Thymus (tissue), 11 donors: ENCODE measurements around the gene TOP3A. TPM values are rescaled to one million over a fixed set of nuclear protein-coding genes. Genes with fewer than 3 reads are reported as not detected.

ENCODE experiments used
- DNase-seq, 9 donors: peaks; one replicate each; pipeline ENCODE4 v3.0.0-alpha.2; 2013; ENCODE audit warnings: low spot score in 9 of 9, low read depth in 6 of 9, missing footprints in 1 of 9
- H3K27ac ChIP-seq, 2 donors: one replicate each; pipeline ENCODE4 v1.5.1; 2013; ENCODE audit warnings: control low read depth in 1 of 2, low read depth in 1 of 2, low read length in 1 of 2, mild to moderate bottlenecking in 1 of 2, moderate library complexity in 1 of 2
- H3K27me3 ChIP-seq, 2 donors: one replicate each; pipeline ENCODE4 v1.5.1; 2013; ENCODE audit warnings: low read length in 1 of 2; ENCODE audit not compliant: control insufficient read depth in 2 of 2, insufficient read depth in 1 of 2
- H3K36me3 ChIP-seq, 2 donors: one replicate each; pipeline ENCODE4 v1.5.1; 2013; ENCODE audit warnings: low read length in 1 of 2, mild to moderate bottlenecking in 1 of 2, moderate library complexity in 1 of 2; ENCODE audit not compliant: control insufficient read depth in 2 of 2, insufficient read depth in 2 of 2
- H3K4me1 ChIP-seq, 2 donors: one replicate each; pipeline ENCODE4 v1.5.1; 2013; ENCODE audit warnings: low read length in 2 of 2; ENCODE audit not compliant: control insufficient read depth in 2 of 2, insufficient read depth in 2 of 2
- H3K4me3 ChIP-seq, 2 donors: one replicate each; pipeline ENCODE4 v1.5.1; 2013; ENCODE audit warnings: low read length in 2 of 2, control low read depth in 1 of 2, mild to moderate bottlenecking in 1 of 2
- H3K9me3 ChIP-seq, 2 donors: one replicate each; pipeline ENCODE4 v1.5.1; 2013; ENCODE audit warnings: low read length in 1 of 2, mild to moderate bottlenecking in 1 of 2; ENCODE audit not compliant: control insufficient read depth in 2 of 2, insufficient read depth in 1 of 2
- WGBS: extraction: QIAGEN DNeasy Blood & Tissue Kit; methylation state at CpG from one replicate; pipeline ENCODE4 v1.1.7; 2013; 5-methylcytosine and 5-hydroxymethylcytosine counted together
- polyA plus RNA-seq: library from polyadenylated mRNA; stranded (reverse); fragments of 200-250 nt; gene quantifications from one replicate; pipeline ENCODE4 v1.2.3, GENCODE V29; 2013
- total RNA-seq: library from RNA; stranded (reverse); fragments of 120-200 nt; gene quantifications from one replicate; pipeline ENCODE4 v1.2.4, GENCODE V29; 2013
- donor health status: healthy.

Gene TOP3A
- total and polyA plus RNA-seq, 2 donors: 22.6 to 23.5 TPM

DNA sequence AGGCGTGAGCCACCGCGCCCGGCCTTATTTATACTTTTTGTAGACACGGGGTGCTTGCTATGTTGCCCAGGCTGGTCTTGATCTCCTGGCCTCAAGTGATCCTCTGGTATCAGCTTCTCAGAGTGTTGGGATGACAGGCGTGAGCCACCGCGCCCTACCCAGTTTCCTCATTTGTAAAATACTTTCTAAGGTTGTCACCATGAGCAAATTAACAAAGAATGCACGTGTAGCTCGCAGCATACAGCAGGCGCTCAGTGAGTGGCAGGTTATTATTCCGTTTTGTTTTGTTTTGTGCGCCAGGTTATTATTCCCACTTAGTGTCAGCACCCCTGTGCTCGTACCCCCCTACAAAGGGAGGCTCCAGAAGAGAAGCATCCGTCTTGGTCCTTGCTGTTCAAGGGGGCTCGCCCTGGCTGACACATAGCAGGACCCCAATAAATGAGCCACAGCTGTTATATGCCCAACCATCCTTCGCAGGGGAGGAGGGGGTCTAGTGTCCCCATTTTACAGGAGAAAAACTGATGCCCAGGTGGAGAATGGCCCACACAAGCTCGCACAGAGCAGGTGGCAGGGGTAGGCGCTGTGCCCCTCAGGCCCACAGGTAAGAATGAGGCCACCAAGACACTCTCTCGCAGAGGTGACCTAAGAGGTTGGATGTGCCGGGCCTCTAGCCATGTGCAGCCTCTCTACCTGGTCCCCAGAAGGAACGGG is 55.0 kb downstream of the TOP3A start:
- Histone ChIP-seq H3K27ac (peak overlapping the region; percentile 57 to 88), H3K4me1 (peaks cover 31 to 39% of the 10 kb centered on the region in 2 donors), H3K9me3 (peaks cover 0 to 4% of the 10 kb centered on the region in 2 donors), H3K36me3 (peaks cover 31 to 36% of the 10 kb centered on the region in 2 donors), H3K4me3 (peak overlapping the region; percentile 69 to 78), H3K27me3 (no peaks in the 10 kb centered on the region)
- DNase-seq: no peak
- WGBS: 84% methylated on average over 22 of the region's 22 CpGs

DNA sequence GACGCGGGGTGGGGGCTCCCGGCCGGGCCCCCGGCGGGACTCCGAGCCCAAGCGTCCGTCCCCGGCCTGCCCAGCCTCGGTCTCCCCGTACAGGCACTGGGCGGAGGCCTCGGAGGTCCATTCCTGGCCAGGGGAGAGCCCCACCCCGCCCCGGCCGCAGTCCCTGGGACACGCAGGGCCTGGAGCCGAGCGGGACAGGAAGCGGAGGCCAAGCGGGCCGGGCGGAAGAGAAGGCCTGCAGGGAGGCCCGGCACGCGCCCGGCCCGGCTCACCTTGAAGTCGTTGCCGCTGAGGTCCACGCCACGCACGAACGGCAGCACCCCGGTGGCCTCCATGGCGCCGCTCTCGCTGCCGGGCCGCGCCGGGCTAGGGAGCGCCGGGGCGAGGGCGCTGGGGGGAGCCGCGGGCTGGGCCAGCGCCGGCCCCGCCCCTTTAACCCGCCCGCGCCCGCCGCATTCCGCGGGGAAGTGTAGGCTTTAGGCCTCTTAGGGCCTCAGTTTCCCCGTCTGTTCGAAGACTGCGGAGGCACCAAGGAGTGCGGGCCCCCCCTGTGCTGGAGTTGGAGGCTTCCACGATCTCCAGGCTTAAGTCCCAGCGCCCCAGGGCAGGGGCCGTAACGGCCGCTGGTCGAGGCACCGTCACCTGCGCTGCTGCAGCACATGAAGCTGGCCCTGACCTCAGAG is 56.3 kb downstream of the TOP3A start, which contains the start of gene FLII:
FLII (minus strand) TSS at position 383 of the 683 bp plus-strand sequence; CDS start at position 335, 48 bp downstream.
- peak in 7 of 9 donors; percentile 29 to 72 (median 45) for DNase-seq
- Histone ChIP-seq H3K27me3 (no peaks in the 10 kb centered on the region), H3K9me3 (peaks cover 1 to 4% of the 10 kb centered on the region in 2 donors), H3K27ac (peak within 1 kb of the TSS; percentile 66 to 88), H3K4me3 (peak within 1 kb of the TSS; percentile 78 to 80), H3K4me1 (peaks cover 31 to 39% of the 10 kb centered on the region in 2 donors), H3K36me3 (peaks cover 32 to 36% of the 10 kb centered on the region in 2 donors)
- WGBS: 2% methylated on average over 71 of the region's 71 CpGs

DNA sequence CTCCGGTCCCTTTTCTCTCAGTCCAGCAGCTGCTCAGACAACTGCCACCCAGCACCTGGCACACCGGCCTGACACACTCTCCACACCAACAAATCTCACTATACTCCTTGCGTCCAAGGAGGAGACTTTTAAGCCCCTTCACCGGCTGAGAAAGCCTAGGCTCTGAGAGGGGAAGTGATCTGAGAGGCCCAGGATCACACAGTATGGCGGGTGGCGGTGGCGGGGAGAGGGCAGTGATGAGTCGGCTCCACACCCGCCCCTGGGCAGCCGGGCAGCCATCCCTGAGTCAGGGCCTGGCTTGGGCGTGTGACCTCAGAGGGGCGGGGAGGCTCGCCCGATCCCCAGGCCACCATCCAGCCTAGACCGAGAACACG is 56.8 kb downstream of the TOP3A start:
- H3K4me3 ChIP-seq: peak overlapping the region; percentile 78 to 80
- H3K4me1 ChIP-seq: peaks cover 31 to 39% of the 10 kb centered on the region in 2 donors
- peak in 1 of 9 donors; percentile 56 for DNase-seq
- H3K27ac ChIP-seq: peak overlapping the region; percentile 47 to 88
- H3K27me3 ChIP-seq: no peaks in the 10 kb centered on the region
- H3K36me3 ChIP-seq: peaks cover 34 to 36% of the 10 kb centered on the region in 2 donors
- under 1% methylated on average over 16 of the region's 16 CpGs for WGBS
- H3K9me3 ChIP-seq: peaks cover 3 to 4% of the 10 kb centered on the region in 2 donors

DNA sequence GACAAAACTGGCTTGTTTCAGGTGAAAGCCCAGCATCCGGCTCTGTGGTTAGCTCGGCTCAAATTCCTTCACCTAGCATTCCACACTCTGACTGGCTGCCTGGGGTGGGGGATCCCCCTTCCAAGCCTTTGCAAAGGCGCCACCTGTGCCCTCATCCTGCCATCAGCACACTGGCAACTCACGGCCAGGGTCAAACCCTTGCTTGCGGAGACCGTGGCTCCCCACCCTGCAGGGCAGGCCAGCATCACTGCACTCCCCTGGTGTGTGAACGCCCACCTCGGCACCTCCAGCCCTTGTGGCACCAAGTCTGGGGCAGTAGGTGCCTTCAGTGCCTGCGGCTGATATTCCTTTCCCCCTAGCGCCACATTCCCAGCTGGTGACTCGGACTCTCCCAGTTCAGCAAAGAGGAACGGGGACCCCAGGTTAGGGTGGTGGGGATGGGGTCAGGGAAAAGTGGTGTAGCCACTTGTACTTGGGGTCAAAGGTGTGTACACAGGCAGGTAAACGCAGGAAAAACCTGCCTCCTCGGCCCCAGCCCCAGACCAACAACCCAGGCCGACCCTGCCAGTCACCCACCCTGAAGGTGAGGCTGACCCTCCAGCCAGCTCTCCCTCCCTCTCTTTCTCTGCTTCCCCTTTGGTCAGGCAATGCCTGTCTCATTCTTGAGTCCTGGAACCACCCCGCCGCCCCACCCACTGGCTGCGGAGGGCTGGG is 57.4 kb downstream of the TOP3A start:
- H3K27ac ChIP-seq: peak overlapping the region in 1 of 2 donors; percentile 88
- peak in 1 of 9 donors; percentile 8 for DNase-seq
- peak overlapping the region; percentile 78 to 80 for H3K4me3 ChIP-seq
- H3K9me3 ChIP-seq: peaks cover 3 to 4% of the 10 kb centered on the region in 2 donors
- H3K27me3 ChIP-seq: no peaks in the 10 kb centered on the region
- WGBS: 38% methylated on average over 18 of the region's 18 CpGs
- H3K4me1 ChIP-seq: peaks cover 31 to 39% of the 10 kb centered on the region in 2 donors
- peaks cover 39 to 40% of the 10 kb centered on the region in 2 donors for H3K36me3 ChIP-seq

DNA sequence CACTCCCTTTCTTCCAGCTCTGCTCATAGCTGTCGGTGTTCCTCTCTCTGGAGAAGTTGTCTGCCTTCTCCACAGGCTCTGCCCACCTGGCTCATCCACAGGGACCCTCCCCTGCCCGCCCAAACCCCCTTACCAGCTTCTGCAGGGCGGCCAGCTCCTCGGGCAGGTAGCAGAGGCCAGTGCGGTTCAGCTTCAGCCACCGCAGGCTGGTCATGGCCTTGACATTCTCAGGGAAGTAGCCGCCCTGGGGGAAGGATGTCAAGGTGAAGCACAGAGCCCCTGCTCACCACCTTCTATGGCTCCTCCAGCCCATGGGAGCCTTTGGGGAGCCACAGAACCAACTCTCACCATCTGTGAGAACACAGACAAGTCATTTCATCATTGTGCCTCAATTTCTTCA is 58.0 kb downstream of the TOP3A start:
- no peak overlapping the region for H3K27ac ChIP-seq
- DNase-seq: no peak
- H3K27me3 ChIP-seq: no peaks in the 10 kb centered on the region
- H3K4me3 ChIP-seq: no peak overlapping the region
- peaks cover 30 to 38% of the 10 kb centered on the region in 2 donors for H3K4me1 ChIP-seq
- H3K9me3 ChIP-seq: peaks cover 3 to 4% of the 10 kb centered on the region in 2 donors
- WGBS: 97% methylated on average over 7 of the region's 7 CpGs
- peaks cover 46 to 47% of the 10 kb centered on the region in 2 donors for H3K36me3 ChIP-seq

DNA sequence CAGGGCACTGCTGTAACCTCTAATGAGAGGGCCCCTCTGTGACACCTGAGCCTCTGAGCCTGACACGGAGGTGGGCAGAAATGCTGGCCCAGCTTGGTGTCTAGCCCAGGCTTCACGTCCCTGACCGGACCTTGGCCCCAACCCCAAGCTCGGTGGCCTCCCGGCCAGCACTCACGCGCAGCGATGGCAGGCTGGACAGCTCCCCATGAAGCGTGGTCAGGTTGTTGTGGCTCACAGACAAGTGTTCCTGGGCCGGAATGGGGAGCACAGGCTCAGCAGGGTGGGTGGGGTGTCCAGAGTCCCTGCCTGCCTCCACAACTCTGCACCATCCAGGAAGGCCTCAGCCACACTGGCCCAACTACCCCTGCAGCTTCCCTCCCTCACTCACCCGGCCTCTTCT is 58.4 kb downstream of the TOP3A start:
- H3K4me3 ChIP-seq: no peak overlapping the region
- no peak for DNase-seq
- over 99% methylated on average over 11 of the region's 11 CpGs for WGBS
- H3K4me1 ChIP-seq: peaks cover 26 to 34% of the 10 kb centered on the region in 2 donors
- no peaks in the 10 kb centered on the region for H3K27me3 ChIP-seq
- H3K27ac ChIP-seq: no peak overlapping the region
- peaks cover 50 to 51% of the 10 kb centered on the region in 2 donors for H3K36me3 ChIP-seq
- H3K9me3 ChIP-seq: peaks cover 3 to 4% of the 10 kb centered on the region in 2 donors

DNA sequence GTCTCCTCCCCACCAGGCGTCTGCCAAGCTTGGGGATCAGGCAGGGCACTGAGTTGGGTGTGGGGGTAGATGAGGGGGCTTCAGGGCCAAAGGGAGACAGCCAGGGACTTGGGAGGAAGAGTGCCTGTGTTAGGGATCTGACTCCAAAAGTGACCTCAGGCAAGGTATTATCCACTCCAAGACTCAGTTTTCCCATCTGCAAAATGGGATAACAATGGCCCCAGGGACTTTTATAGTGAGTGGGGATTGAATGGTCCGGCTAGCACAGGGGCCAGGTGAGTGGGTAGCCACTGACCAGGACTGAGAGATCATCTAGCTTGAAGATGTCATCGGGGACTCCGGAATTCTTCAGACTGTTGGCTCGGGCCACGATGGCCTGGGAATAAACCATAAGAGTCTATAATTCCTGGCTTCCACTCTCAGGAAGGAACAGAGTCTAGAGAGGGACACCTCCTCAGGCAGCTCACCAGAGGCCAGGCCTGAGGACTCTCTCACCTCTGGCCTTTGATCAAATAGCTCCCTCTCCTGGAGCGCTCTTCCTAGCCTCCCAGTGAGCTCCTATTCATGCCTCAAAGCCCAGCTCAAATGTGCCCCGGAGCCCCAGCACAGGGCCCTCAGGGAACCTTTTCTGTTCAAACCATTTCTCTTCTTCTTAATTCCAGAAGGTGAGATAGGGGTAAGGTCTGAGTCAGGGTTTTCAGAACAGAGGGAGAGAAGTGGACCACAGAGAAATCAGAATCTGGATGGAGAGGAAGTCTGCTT is 59.7 kb downstream of the TOP3A start:
- no peak overlapping the region for H3K27ac ChIP-seq
- 97% methylated on average over 8 of the region's 8 CpGs for WGBS
- peaks cover 3 to 4% of the 10 kb centered on the region in 2 donors for H3K9me3 ChIP-seq
- H3K36me3 ChIP-seq: peaks cover 62 to 64% of the 10 kb centered on the region in 2 donors
- H3K4me3 ChIP-seq: no peak overlapping the region
- DNase-seq: no peak
- H3K27me3 ChIP-seq: no peaks in the 10 kb centered on the region
- peaks cover 20 to 25% of the 10 kb centered on the region in 2 donors for H3K4me1 ChIP-seq

DNA sequence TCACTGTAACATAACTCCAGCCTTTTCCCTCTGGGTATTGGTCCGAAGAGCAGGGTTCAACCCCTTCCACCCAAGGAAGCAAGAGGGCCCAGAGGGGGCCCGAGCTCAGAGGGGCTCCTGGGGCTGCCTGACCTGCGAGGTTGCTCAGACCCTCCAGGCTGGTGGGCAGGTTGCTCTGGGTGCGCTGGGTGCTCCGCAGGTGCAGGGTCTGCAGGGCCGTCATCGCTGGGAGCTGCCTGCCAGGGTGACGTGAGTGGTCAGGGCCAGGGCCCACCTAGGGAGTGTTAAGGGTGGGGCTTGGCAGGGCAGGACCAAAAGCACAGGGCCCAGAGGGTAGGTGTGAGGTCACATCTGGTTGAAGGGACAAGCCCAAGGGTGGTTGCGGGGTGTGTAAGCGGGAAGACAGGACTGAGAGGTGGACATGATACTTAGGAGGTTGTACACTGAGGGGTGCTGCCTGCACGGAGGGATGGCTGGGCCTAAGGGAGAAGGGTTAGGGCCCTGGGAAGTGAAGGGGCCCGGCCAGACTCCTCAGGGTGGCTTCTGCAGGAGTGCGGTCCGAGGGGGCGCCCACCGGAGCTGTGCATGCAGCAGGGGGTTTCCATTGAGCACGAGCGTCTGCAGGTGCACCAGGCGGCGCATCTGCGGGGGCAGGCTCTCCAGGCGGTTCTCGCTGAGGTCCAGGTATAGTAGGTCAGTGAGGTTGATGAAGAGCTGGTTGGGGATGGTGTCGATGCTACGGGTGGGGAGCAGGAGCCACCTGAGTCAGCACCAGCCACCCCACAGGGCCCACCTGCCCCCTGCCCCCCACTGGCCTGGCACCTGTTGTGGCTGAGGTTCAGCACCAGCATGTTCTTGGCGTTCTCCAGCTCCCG is 60.6 kb downstream of the TOP3A start:
- no peak overlapping the region for H3K27ac ChIP-seq
- peaks cover 16 to 19% of the 10 kb centered on the region in 2 donors for H3K4me1 ChIP-seq
- no peaks in the 10 kb centered on the region for H3K27me3 ChIP-seq
- no peak overlapping the region for H3K4me3 ChIP-seq
- DNase-seq: no peak
- H3K36me3 ChIP-seq: peaks cover 64 to 66% of the 10 kb centered on the region in 2 donors
- WGBS: 97% methylated on average over 27 of the region's 27 CpGs
- H3K9me3 ChIP-seq: peaks cover 3 to 4% of the 10 kb centered on the region in 2 donors
